Measurements from ENCODE around the gene TRAK1.

Gene TRAK1

DNA sequence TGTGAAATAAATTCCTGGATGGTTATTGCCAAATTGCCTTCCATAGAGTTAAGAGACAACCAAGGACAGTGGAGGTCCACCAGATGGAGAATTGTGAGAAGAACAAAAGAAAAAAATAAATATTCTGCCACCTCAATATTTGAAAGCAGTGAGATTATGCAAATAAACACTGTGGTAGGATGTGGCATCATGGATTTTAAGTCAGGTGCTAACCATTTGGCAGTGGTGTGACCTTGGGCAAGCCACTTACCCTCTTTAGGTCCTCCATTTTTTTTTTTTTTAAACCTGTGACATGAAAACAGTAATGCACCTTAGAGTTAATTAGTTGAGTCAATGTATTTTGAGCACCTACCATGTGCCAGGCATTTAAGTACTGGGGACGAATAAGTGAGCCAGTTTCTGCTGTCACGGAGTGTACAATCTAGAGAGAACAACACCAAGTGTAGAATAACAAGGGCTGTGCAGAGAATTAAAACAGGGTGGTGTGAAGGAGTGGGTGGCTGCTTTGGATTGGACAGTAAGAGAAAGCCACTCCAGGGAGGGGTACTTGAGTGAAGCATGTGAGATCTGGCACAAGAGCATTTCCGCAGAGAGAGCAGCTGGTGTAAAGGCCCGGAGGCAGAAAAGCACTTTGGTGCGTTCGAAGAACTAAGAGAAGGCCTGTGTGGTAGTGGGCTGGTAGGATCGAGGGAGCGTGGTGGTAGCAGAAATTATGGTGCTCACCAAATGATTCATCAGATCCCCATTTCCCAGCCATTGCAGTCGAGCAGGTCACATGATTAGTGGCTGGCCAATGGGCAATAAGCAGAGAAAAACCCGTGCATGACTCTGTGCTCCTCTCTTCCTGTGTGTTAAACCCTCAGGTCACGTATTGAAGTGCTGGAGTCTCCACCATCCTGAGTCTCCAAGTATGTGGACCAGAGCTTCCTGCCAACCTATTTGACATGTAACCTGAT is 135.6 kb downstream of the TRAK1 start:
- DNase-seq (ENCODE audit: insufficient read length): no peak
- FAIRE-seq: no peak
- no peak; the same call in 1 of the 2 replicates for TF ChIP-seq POLR2AphosphoS5 (IDR thresholded peaks at IDR 0.05; ENCODE audit: low read depth, low read length)
- peak; percentile 30; the same call in 1 of the 2 replicates for TF ChIP-seq POLR2A (IDR thresholded peaks at IDR 0.05; ENCODE audit: low read depth, low read length)

DNA sequence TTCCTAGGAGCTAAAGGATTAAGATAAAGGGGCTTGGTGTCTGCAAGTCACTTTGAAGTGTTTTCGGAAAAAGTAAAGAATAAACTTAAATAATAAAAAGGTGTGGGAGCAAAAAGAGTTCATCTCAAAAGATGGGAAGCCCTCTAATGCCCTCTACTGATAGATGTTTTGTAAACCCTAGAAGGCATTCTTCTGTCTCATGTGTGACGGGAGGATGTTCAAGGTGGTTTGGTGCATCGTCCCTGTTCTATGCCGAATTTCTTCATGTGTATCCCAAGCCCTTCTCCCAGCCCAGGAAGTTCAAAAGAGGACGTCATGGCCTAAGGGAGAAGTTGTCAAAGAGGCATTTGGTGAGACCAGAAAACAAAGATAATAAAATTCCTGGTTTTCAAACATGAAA is 137.6 kb downstream of the TRAK1 start:
- DNase-seq (ENCODE audit: insufficient read length) (no peak), FAIRE-seq (no peak)
- TF ChIP-seq POLR2AphosphoS5 (IDR thresholded peaks at IDR 0.05; ENCODE audit: low read depth, low read length) (no peak), TAF1 (IDR thresholded peaks at IDR 0.05; ENCODE audit: borderline replicate concordance, low read depth, low read length) (no peak), POLR2A (IDR thresholded peaks at IDR 0.05; ENCODE audit: low read depth, low read length) (no peak)

DNA sequence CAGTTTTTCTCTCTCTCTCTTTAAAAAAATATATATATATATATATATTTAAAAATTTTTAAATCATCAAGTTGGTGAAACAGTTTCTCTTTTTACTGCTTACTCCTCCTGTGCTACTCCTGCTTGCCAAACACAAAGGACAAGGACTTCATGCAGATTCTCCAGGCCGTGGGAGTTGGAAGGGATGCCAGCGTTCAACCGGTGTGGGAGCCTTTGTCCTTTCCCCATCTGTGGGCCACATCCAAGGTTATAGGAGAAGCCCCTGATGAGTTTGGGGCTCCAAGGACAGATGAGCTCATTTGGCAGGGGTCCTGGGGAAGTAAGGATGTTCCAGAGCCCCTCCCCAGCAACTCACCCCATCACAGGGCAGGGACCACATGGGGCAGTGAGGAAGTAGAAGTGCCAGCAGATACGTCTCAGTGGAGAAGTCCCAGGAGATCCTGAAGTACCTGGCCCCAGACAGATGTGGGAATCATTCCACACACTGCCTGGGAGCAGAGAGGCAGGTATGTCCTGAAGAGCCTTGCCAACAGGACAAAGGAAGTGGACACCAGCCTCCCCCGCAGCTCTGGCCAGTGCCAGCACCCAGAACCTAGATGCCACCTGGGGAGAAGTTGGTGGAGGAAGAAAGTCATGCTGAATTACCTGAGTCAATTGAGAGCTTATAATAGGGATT is 138.2 kb downstream of the TRAK1 start:
- no peak for DNase-seq (ENCODE audit: insufficient read length)
- FAIRE-seq: no peak
- TF ChIP-seq TAF1 (IDR thresholded peaks at IDR 0.05; ENCODE audit: borderline replicate concordance, low read depth, low read length) (no peak), POLR2A (IDR thresholded peaks at IDR 0.05; ENCODE audit: low read depth, low read length) (no peak), POLR2AphosphoS5 (IDR thresholded peaks at IDR 0.05; ENCODE audit: low read depth, low read length) (no peak)

DNA sequence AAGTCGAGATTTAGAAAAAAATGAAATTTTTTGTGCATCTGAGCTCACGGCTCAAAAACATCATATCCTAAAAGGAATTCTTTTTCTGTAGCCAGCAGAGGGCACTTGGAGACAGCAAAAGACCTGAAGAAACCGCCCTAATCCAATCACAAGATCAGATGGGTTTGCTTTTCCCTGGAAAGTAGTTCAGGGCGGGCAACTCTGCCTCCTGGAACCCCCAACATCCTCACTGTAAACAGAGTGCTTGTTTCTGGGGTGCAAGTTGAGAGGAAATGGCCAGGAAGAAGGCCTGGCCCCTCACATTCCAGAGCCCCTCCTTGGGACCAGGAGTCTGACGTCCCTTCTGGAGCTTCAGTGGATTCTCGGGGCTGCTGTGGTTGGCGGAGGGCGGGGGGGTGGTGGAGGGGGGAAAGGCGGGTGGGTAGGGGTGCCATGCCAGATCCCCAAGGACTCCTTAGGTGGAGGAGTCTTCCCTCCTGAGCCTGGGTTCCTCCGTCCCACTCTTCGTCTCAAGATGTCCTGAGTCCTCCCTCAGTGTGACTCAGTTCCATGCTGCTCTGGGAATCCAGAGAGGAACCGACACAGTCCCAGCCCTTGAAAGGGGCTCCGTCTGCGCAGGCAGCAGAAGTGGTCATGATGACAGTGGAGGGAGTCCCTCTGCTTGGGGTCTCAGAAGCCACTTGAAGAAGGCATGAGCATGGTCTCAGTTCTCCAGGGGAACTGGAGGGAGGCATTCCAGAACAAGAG is 139.0 kb downstream of the TRAK1 start:
- TF ChIP-seq POLR2A (IDR thresholded peaks at IDR 0.05; ENCODE audit: low read depth, low read length) (no peak), POLR2AphosphoS5 (IDR thresholded peaks at IDR 0.05; ENCODE audit: low read depth, low read length) (no peak), TAF1 (IDR thresholded peaks at IDR 0.05; ENCODE audit: borderline replicate concordance, low read depth, low read length) (no peak)
- FAIRE-seq (no peak), DNase-seq (ENCODE audit: insufficient read length) (no peak)

DNA sequence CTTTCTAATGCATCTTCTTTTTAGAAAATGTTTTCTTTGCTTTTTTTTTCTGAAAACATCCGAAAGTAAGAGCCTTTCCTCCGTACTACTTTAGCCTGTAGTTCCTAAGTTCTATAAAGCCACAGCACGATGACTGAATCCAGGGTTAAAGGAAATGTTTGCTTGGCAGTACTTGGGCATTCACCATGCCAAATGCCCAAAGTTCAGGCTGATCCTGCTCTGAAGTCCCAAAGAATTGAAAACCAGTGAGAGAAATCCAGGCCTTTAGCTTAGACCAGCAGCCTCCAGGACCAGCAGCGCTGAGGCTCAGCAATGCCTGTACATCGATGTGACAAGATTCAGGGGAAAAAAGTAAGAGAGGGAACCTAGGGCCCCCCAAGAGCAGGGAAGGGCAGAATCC is 139.7 kb downstream of the TRAK1 start:
- FAIRE-seq (no peak), DNase-seq (ENCODE audit: insufficient read length) (no peak)
- TF ChIP-seq POLR2A (IDR thresholded peaks at IDR 0.05; ENCODE audit: low read depth, low read length) (no peak), POLR2AphosphoS5 (IDR thresholded peaks at IDR 0.05; ENCODE audit: low read depth, low read length) (no peak), TAF1 (IDR thresholded peaks at IDR 0.05; ENCODE audit: borderline replicate concordance, low read depth, low read length) (no peak)

DNA sequence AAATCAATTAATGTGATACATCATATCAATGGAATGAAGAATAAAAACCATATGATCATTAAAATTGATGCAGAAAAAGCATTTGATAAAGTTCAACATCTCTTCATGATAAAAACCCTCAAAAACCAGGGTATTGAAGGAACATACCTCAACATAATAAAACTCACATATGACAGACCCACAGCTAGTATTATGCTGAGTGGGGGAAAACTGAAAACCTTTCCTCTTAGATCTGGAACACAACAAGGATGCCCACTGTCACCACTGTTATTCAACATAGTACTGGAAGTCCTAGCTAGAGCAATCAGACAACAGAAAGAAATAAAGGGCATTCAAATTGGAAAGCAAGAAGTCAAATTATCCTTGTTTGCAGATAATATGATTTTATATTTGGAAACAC is 144.4 kb downstream of the TRAK1 start:
- FAIRE-seq (no peak), DNase-seq (ENCODE audit: insufficient read length) (no peak)
- TF ChIP-seq TAF1 (IDR thresholded peaks at IDR 0.05; ENCODE audit: borderline replicate concordance, low read depth, low read length): no peak
- TF ChIP-seq POLR2AphosphoS5 (IDR thresholded peaks at IDR 0.05; ENCODE audit: low read depth, low read length): no peak
- TF ChIP-seq POLR2A (IDR thresholded peaks at IDR 0.05; ENCODE audit: low read depth, low read length): no peak

DNA sequence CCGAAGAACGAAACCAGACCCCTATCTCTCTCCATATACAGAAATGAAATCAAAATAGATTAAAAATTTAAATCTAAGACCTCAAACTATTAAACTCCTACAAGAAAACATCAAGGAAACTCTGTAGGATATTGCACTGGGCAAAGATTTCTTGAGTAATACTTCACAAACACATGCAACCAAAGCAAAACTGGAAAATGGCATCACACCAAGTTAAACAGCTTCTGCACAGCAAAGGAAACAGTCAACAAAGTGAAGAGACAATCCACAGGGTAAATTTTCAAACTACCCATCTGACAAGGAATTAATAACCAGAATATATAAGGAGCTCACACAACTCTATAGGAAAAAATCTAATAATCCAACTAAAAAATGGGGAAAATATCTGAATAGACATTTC is 145.5 kb downstream of the TRAK1 start:
- DNase-seq (ENCODE audit: insufficient read length) (no peak), FAIRE-seq (no peak)
- TF ChIP-seq POLR2AphosphoS5 (IDR thresholded peaks at IDR 0.05; ENCODE audit: low read depth, low read length) (no peak), TAF1 (IDR thresholded peaks at IDR 0.05; ENCODE audit: borderline replicate concordance, low read depth, low read length) (no peak), POLR2A (IDR thresholded peaks at IDR 0.05; ENCODE audit: low read depth, low read length) (no peak)

DNA sequence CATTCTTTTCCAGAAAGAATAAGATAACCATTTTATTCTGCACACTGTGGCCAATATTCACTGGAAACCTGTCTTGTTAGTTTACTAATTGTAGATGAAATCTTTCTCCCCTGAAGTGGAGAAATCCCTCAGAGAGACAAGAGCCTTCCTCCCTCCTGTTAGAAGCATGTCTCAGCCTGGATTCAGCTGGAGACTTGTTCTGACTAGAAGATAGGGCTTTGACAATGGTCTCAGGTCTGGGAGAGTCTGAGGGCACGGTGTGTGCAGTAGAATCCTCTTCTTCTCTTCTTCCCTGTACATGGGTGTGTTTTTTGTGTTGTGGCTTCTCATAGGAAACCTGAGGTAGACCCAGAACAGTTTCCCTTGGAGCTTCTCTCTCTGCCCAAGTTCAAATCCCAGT is 154.9 kb downstream of the TRAK1 start:
- DNase-seq (ENCODE audit: insufficient read length): no peak
- no peak for TF ChIP-seq POLR2A (IDR thresholded peaks at IDR 0.05; ENCODE audit: low read depth, low read length)
- no peak for TF ChIP-seq TAF1 (IDR thresholded peaks at IDR 0.05; ENCODE audit: borderline replicate concordance, low read depth, low read length)
- no peak for TF ChIP-seq POLR2AphosphoS5 (IDR thresholded peaks at IDR 0.05; ENCODE audit: low read depth, low read length)
- no peak for FAIRE-seq

DNA sequence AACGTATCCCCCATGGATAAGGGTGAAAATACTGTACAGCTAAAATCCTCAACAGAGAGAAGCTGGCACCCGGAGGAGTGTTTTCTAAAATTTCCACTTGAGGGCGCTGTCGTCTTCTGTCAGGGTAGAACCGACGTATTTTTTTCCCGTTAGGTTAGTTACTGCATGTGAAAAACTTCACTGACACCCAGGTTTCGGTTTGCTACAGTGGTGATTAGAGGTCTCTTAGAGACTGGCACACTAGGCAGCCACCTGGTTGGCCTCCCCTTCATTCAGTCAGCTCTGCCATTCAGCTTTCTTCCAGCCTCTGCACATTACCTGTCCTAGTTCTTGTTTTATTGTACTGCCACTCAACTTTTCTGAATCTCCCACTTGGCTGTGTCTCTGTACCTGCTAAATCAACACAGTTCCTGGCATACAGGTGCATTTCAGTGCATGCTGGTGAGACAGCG is 156.4 kb downstream of the TRAK1 start:
- TF ChIP-seq POLR2A (IDR thresholded peaks at IDR 0.05; ENCODE audit: low read depth, low read length) (no peak), POLR2AphosphoS5 (IDR thresholded peaks at IDR 0.05; ENCODE audit: low read depth, low read length) (no peak), TAF1 (IDR thresholded peaks at IDR 0.05; ENCODE audit: borderline replicate concordance, low read depth, low read length) (no peak)
- no peak for DNase-seq (ENCODE audit: insufficient read length)
- peak; percentile 82 for FAIRE-seq

DNA sequence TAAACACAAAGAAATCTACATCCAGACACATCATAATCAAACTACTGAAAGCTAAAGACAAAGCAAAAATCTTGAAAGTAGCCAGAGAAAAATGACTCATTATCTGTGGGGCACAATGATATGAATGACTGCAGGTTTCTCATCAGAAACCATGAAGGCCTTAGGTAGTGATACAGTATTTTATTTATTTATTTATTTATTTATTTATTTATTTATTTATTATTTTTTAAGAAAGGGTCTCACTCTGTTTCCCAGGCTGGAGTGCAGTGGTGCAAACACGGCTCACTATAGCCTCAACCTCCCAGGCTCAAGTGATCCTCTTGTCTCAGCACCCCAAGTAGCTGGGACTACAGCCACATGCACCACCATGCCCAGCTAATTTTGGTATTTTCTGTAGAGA is 159.6 kb downstream of the TRAK1 start:
- no peak for DNase-seq (ENCODE audit: insufficient read length)
- FAIRE-seq: no peak
- TF ChIP-seq TAF1 (IDR thresholded peaks at IDR 0.05; ENCODE audit: borderline replicate concordance, low read depth, low read length) (no peak), POLR2A (IDR thresholded peaks at IDR 0.05; ENCODE audit: low read depth, low read length) (no peak), POLR2AphosphoS5 (IDR thresholded peaks at IDR 0.05; ENCODE audit: low read depth, low read length) (no peak)

DNA sequence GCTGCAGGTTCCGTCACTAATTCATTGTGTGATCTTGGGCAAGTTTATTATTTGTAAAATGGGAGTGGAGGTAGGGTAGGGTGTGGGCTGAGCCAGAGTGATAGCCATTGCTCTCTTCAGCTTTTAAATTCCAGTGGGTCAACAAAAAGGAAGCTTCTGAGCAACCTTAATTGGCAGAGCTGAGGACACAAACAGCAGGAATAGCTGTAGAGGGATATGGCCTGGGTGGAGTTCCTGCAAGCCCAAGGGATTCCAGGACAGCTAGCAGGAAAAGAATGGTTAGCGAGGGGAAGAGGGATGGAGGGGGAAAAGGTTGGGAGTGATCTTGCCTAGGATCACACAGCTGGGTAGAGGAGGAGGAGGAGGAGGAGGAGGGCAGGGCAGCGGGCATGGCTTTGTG is 163.4 kb downstream of the TRAK1 start:
- no peak for FAIRE-seq
- DNase-seq (ENCODE audit: insufficient read length): no peak
- TF ChIP-seq POLR2A (IDR thresholded peaks at IDR 0.05; ENCODE audit: low read depth, low read length): no peak
- no peak for TF ChIP-seq POLR2AphosphoS5 (IDR thresholded peaks at IDR 0.05; ENCODE audit: low read depth, low read length)
- TF ChIP-seq TAF1 (IDR thresholded peaks at IDR 0.05; ENCODE audit: borderline replicate concordance, low read depth, low read length): no peak
